Endodermal cell (in vitro differentiated cells): ENCODE data around the gene LRP10. TPM values are rescaled to one million over a fixed set of nuclear protein-coding genes. Genes with fewer than 3 reads are reported as not detected.

Experiments used
- DNase-seq: peaks from one replicate; pipeline ENCODE4 v3.0.0-alpha.2; 2017
- H3K27ac ChIP-seq: 2 replicates; pipeline ENCODE4 v1.5.1; 2013; ENCODE audit warnings: mild to moderate bottlenecking, low read depth, low read length, moderate library complexity
- H3K27me3 ChIP-seq: 2 replicates; pipeline ENCODE4 v1.6.1; 2013; ENCODE audit warnings: mild to moderate bottlenecking, low read length, moderate library complexity; ENCODE audit not compliant: insufficient read depth, control insufficient read depth, poor library complexity, severe bottlenecking
- H3K36me3 ChIP-seq: 2 replicates; pipeline ENCODE4 v1.7.0; 2013; ENCODE audit warnings: mild to moderate bottlenecking, low read length, moderate library complexity; ENCODE audit not compliant: control insufficient read depth, insufficient read depth
- H3K4me1 ChIP-seq: one replicate; pipeline ENCODE4 v1.7.0; 2013; ENCODE audit warnings: low read length; ENCODE audit not compliant: control insufficient read depth, insufficient read depth
- H3K4me3 ChIP-seq: 2 replicates; pipeline ENCODE4 v1.5.1; 2013; ENCODE audit warnings: mild to moderate bottlenecking, low read length, moderate library complexity
- H3K9ac ChIP-seq: 2 replicates; pipeline ENCODE4 v1.6.1; 2013; ENCODE audit warnings: mild to moderate bottlenecking, low read length, moderate library complexity; ENCODE audit not compliant: poor library complexity, severe bottlenecking; ENCODE audit errors: extremely low read depth
- H3K9me3 ChIP-seq: 2 replicates; pipeline ENCODE4 v1.6.1; 2013; ENCODE audit warnings: mild to moderate bottlenecking, low read length, moderate library complexity; ENCODE audit not compliant: control insufficient read depth
- H3K27ac Mint-ChIP-seq: 2 replicates; pipeline ENCODE4 v1.8.0; 2020; ENCODE audit warnings: mixed read lengths
- H3K27me3 Mint-ChIP-seq: 2 replicates; pipeline ENCODE4 v1.8.0; 2021; ENCODE audit warnings: mild to moderate bottlenecking, mixed read lengths; ENCODE audit not compliant: insufficient read depth
- H3K36me3 Mint-ChIP-seq: 2 replicates; pipeline ENCODE4 v1.8.0; 2020; ENCODE audit warnings: low read depth, mixed read lengths
- H3K4me1 Mint-ChIP-seq: 2 replicates; pipeline ENCODE4 v1.8.0; 2020; ENCODE audit warnings: mixed read lengths
- H3K4me3 Mint-ChIP-seq: 2 replicates; pipeline ENCODE4 v1.8.0; 2020; ENCODE audit warnings: mild to moderate bottlenecking, moderate library complexity, mixed read lengths
- H3K9me3 Mint-ChIP-seq: 2 replicates; pipeline ENCODE4 v1.8.0; 2020; ENCODE audit warnings: mild to moderate bottlenecking, mixed read lengths
- WGBS, 2 experiments: methylation state at CpG; one replicate each; pipeline versions ENCODE4 v1.1.5 to v1.1.7; 2013; ENCODE audit warnings: missing lambda C conversion rate in 2 of 2, mixed read lengths in 1 of 2; ENCODE audit not compliant: insufficient coverage in 1 of 2, insufficient read length in 1 of 2; 5-methylcytosine and 5-hydroxymethylcytosine counted together
- total RNA-seq, 2 donors: library from RNA; stranded (reverse); fragmentation: NEBNext Ultra II Directional in 1 of 2; extraction: Animal tissue kit (Norgen Biotek cat#: 25700) in 1 of 2; gene quantifications; 2 replicates in 1 of 2; 3 replicates in 1 of 2; pipeline ENCODE4 v1.2.1, GENCODE V29; 2021
- TF ChIP-seq, protein P1 (sequence below): fragments of 200-600 bp; sonication (generic); conservative IDR thresholded peaks from 2 replicates; pipeline ENCODE4 v1.5.0; 2021; ENCODE audit warnings: antibody characterized with exemption, mild to moderate bottlenecking

LRP10 gene
- total RNA-seq, 2 donors from 2014 or later = 28.9 to 41.5 TPM

DNA sequence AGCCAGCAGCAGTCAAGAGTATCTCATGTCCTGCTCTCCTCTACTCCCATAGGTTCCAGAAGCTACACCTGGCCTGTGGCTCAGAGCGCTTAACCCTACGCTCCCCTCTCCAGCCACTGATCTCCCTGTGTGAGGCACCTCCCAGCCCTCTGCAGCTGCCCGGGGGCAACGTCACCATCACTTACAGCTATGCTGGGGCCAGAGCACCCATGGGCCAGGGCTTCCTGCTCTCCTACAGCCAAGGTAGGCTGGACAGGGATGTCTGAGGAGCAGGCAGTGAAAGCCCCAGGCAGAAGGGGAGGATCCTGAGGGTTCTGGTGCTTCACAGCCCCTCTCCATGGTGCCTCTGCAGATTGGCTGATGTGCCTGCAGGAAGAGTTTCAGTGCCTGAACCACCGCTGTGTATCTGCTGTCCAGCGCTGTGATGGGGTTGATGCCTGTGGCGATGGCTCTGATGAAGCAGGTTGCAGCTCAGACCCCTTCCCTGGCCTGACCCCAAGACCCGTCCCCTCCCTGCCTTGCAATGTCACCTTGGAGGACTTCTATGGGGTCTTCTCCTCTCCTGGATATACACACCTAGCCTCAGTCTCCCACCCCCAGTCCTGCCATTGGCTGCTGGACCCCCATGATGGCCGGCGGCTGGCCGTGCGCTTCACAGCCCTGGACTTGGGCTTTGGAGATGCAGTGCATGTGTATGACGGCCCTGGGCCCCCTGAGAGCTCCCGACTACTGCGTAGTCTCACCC is 3.6 kb downstream of the LRP10 start:
- no peak overlapping the region for H3K4me3 Mint-ChIP-seq
- no peak for DNase-seq
- 96 to 98% methylated on average over 14 to 15 of the region's 15 CpGs for WGBS, 2 experiments
- Histone ChIP-seq H3K9ac (no peak overlapping the region), H3K9me3 (no peaks in the 10 kb centered on the region), H3K27me3 (no peaks in the 10 kb centered on the region), H3K27ac (no peak overlapping the region), H3K4me1 (peaks cover 2% of the 10 kb centered on the region), H3K36me3 (peaks cover 36% of the 10 kb centered on the region), H3K4me3 (no peak overlapping the region)
- H3K36me3 Mint-ChIP-seq = peaks cover 28% of the 10 kb centered on the region
- no peak overlapping the region for H3K27ac Mint-ChIP-seq
- H3K27me3 Mint-ChIP-seq = peaks cover 2% of the 10 kb centered on the region
- peaks cover 17% of the 10 kb centered on the region for H3K4me1 Mint-ChIP-seq
- TF ChIP-seq, protein P1, sequence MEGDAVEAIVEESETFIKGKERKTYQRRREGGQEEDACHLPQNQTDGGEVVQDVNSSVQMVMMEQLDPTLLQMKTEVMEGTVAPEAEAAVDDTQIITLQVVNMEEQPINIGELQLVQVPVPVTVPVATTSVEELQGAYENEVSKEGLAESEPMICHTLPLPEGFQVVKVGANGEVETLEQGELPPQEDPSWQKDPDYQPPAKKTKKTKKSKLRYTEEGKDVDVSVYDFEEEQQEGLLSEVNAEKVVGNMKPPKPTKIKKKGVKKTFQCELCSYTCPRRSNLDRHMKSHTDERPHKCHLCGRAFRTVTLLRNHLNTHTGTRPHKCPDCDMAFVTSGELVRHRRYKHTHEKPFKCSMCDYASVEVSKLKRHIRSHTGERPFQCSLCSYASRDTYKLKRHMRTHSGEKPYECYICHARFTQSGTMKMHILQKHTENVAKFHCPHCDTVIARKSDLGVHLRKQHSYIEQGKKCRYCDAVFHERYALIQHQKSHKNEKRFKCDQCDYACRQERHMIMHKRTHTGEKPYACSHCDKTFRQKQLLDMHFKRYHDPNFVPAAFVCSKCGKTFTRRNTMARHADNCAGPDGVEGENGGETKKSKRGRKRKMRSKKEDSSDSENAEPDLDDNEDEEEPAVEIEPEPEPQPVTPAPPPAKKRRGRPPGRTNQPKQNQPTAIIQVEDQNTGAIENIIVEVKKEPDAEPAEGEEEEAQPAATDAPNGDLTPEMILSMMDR = no peak
- no peaks in the 10 kb centered on the region for H3K9me3 Mint-ChIP-seq

DNA sequence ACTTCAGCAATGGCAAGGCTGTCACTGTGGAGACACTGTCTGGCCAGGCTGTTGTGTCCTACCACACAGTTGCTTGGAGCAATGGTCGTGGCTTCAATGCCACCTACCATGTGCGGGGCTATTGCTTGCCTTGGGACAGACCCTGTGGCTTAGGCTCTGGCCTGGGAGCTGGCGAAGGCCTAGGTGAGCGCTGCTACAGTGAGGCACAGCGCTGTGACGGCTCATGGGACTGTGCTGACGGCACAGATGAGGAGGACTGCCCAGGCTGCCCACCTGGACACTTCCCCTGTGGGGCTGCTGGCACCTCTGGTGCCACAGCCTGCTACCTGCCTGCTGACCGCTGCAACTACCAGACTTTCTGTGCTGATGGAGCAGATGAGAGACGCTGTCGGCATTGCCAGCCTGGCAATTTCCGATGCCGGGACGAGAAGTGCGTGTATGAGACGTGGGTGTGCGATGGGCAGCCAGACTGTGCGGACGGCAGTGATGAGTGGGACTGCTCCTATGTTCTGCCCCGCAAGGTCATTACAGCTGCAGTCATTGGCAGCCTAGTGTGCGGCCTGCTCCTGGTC is 4.3 kb downstream of the LRP10 start:
- no peaks in the 10 kb centered on the region for H3K9me3 ChIP-seq
- H3K36me3 ChIP-seq = peaks cover 36% of the 10 kb centered on the region
- no peaks in the 10 kb centered on the region for H3K27me3 ChIP-seq
- TF ChIP-seq, protein P1 = no peak
- no peak overlapping the region for H3K27ac ChIP-seq
- Mint-ChIP-seq H3K4me1 (peaks cover 12% of the 10 kb centered on the region), H3K4me3 (no peak overlapping the region), H3K9me3 (no peaks in the 10 kb centered on the region), H3K27ac (peak overlapping the region; percentile 19), H3K27me3 (peaks cover 2% of the 10 kb centered on the region), H3K36me3 (peaks cover 28% of the 10 kb centered on the region)
- WGBS, 2 experiments = 94 to 99% methylated on average over 17 to 20 of the region's 20 CpGs
- DNase-seq = no peak
- H3K4me3 ChIP-seq = no peak overlapping the region
- H3K4me1 ChIP-seq = peaks cover 2% of the 10 kb centered on the region
- H3K9ac ChIP-seq = no peak overlapping the region

DNA sequence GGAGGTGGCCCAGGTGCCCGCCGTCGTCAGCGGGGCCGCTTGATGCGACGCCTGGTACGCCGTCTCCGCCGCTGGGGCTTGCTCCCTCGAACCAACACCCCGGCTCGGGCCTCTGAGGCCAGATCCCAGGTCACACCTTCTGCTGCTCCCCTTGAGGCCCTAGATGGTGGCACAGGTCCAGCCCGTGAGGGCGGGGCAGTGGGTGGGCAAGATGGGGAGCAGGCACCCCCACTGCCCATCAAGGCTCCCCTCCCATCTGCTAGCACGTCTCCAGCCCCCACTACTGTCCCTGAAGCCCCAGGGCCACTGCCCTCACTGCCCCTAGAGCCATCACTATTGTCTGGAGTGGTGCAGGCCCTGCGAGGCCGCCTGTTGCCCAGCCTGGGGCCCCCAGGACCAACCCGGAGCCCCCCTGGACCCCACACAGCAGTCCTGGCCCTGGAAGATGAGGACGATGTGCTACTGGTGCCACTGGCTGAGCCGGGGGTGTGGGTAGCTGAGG is 5.5 kb downstream of the LRP10 start:
- no peaks in the 10 kb centered on the region for H3K27me3 ChIP-seq
- peaks cover 2% of the 10 kb centered on the region for H3K4me1 ChIP-seq
- Mint-ChIP-seq H3K36me3 (peaks cover 28% of the 10 kb centered on the region), H3K4me1 (peaks cover 14% of the 10 kb centered on the region), H3K9me3 (no peaks in the 10 kb centered on the region), H3K27me3 (peaks cover 2% of the 10 kb centered on the region), H3K4me3 (no peak overlapping the region), H3K27ac (no peak overlapping the region)
- TF ChIP-seq, protein P1 = no peak
- WGBS, 2 experiments = 96 to 100% methylated on average over 12 to 22 of the region's 22 CpGs
- no peak overlapping the region for H3K4me3 ChIP-seq
- no peaks in the 10 kb centered on the region for H3K9me3 ChIP-seq
- H3K27ac ChIP-seq = no peak overlapping the region
- DNase-seq = no peak
- H3K36me3 ChIP-seq = peaks cover 36% of the 10 kb centered on the region
- no peak overlapping the region for H3K9ac ChIP-seq
